ENCODE results near the gene MYRFL. TPM values are rescaled to one million over a fixed set of nuclear protein-coding genes. Genes with fewer than 3 reads are reported as not detected.
"Not testable (repeated sequence)": the region's sequence is repeated elsewhere in the genome, so short reads cannot be mapped to it uniquely, and the experiment has no call there.

Gene MYRFL
- total and polyA plus RNA-seq, 9 donors: 0.24 to 0.38 TPM; not detected in 7

DNA sequence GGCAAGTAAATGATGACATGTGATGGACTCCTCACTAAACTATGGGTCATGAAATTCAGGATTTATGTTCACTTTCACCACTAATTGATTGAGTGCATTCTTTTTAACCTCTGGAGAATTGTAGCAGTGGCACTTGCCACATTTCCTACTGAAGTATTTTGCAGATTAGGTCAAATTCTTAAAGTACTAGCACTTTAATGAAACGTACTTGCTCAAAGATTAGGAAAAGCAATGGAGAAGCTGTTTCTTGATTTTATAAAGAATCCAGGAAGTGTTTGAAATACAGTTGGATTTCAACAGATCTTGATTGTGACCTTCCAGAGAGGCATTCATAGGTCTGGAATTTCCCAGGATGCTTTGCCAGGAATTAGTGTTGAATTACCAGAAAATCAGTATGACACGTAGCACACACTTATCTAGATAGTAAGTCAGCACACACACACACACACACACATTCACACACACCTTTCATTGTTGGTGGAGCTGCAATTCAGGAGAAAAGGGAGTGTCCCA, 162.6 kb downstream of the MYRFL start:
- Histone ChIP-seq H3K4me1 (ENCODE audit: insufficient read depth) (peaks cover 1% of the 10 kb centered on the region), H3K36me3 (no peaks in the 10 kb centered on the region), H3K27me3 (no peaks in the 10 kb centered on the region), H3K4me3 (no peak overlapping the region), H3K27ac (no peak overlapping the region), H3K9me3 (no peaks in the 10 kb centered on the region)
- TF ChIP-seq, protein P1, sequence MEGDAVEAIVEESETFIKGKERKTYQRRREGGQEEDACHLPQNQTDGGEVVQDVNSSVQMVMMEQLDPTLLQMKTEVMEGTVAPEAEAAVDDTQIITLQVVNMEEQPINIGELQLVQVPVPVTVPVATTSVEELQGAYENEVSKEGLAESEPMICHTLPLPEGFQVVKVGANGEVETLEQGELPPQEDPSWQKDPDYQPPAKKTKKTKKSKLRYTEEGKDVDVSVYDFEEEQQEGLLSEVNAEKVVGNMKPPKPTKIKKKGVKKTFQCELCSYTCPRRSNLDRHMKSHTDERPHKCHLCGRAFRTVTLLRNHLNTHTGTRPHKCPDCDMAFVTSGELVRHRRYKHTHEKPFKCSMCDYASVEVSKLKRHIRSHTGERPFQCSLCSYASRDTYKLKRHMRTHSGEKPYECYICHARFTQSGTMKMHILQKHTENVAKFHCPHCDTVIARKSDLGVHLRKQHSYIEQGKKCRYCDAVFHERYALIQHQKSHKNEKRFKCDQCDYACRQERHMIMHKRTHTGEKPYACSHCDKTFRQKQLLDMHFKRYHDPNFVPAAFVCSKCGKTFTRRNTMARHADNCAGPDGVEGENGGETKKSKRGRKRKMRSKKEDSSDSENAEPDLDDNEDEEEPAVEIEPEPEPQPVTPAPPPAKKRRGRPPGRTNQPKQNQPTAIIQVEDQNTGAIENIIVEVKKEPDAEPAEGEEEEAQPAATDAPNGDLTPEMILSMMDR (IDR thresholded peaks at IDR 0.05): no peak
- no peak for TF ChIP-seq POLR2A (IDR thresholded peaks at IDR 0.05)
- TF ChIP-seq EP300 (IDR thresholded peaks at IDR 0.05): no peak
- intact Hi-C loops (cut with DNase I): no loop called here
- no peak for DNase-seq
- 0 to 1% (median 0%) methylated on average over 2 of the region's 2 CpGs for WGBS, 3 donors

DNA sequence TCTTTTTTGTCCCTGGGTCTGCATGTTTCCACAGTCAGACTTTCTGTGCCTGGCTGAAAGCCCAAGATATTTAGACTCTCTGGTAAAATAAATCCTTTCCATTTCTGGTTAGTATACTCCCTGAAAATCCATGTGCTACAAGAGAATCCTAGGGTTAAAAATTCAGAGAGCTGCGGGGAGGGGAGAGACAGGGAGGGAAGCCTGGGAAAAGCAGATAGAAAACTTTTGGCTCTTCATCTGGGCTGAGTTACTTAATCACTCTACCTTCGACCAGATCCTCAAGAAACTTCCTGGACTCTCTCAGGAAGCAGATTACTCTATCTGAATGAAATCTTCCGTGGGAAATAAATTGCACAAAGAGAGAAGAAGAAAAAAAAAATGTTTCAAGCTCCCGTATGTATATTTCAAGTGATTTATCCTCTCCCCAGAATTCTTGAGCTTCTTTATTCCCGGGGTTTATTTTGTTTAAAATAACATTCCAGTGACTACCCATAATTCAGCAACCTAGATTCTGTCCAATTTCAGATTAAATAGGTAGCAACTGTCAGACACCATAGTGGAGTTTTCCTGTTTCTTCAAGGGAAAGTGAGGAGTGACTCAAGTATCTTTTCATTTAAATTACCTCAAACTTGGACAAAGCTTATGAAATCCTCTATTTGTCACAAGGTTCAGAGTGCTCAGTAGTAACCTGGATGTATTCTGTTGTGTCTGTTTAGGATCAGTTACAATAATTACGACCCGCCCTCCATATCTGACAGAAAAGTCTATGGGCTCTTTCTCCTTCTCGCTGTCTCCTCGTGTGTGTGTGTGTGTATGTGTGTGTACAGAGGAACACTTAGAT, 163.7 kb downstream of the MYRFL start:
- intact Hi-C loops (cut with DNase I): no loop called here
- no peak for DNase-seq
- TF ChIP-seq, protein P1 (IDR thresholded peaks at IDR 0.05): no peak
- TF ChIP-seq POLR2A (IDR thresholded peaks at IDR 0.05) (no peak), EP300 (IDR thresholded peaks at IDR 0.05) (no peak)
- no peaks in the 10 kb centered on the region for H3K9me3 ChIP-seq
- H3K4me1 ChIP-seq (ENCODE audit: insufficient read depth): peaks cover 1% of the 10 kb centered on the region
- no peaks in the 10 kb centered on the region for H3K27me3 ChIP-seq
- WGBS, 3 donors: 27 to 30% (median 29%) methylated on average over 9 of the region's 9 CpGs
- no peaks in the 10 kb centered on the region for H3K36me3 ChIP-seq
- H3K27ac ChIP-seq: no peak overlapping the region
- no peak overlapping the region for H3K4me3 ChIP-seq

DNA sequence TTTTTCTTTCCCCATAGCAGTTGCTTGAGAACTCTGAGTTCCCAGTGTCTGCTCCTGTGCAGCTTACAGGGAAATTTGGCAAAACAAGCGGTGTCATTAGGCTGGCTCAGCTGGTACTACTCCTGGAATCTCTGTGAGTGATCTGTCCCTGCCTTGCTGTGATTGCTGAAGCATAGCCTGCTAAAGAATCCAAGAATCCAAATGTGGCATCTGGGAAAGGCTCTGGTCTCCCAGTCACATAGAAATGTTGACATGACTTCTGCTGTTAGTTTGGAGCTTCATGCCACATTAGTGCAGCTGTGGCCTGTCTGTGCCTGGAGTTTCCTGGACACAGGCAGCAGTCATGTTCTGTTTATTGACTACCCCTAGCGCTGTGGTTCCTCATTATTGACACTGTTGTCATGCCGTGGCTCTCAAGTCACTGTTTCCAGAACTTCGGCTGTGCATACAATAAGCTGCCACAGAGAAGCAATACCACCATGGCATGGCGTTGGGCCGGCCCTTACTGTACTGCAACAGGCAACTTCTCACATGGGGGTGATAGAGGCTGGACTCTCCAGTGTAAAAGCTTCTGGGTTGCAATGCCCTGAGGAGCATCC, 166.8 kb downstream of the MYRFL start:
- no peak for DNase-seq
- intact Hi-C loops (cut with DNase I): no loop called here
- TF ChIP-seq EP300 (IDR thresholded peaks at IDR 0.05) (no peak), POLR2A (IDR thresholded peaks at IDR 0.05) (no peak)
- TF ChIP-seq, protein P1 (IDR thresholded peaks at IDR 0.05): no peak
- Histone ChIP-seq H3K4me1 (ENCODE audit: insufficient read depth) (peaks cover 1% of the 10 kb centered on the region), H3K36me3 (no peaks in the 10 kb centered on the region), H3K4me3 (no peak overlapping the region), H3K9me3 (no peaks in the 10 kb centered on the region), H3K27ac (no peak overlapping the region), H3K27me3 (no peaks in the 10 kb centered on the region)
- WGBS, 3 donors: 85 to 93% (median 91%) methylated on average over 6 of the region's 6 CpGs

DNA sequence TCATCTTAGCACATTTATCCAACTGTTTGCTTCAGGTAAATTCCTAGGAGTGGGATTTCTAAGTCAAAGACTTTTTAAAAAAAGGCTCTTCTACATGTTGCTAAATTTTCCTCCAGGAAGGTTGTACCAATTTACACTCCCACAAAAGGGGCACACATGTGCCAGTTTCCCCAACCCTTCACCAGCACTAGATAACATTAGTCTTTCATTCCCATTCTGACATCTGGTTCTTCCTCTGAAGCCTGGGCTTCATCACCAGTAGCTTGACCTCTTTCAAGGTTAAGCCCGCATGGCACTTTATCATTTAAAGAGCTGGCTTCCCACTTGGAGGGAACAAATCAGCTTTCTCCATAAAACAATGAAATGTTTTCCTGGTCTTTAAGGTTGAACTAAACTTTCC, 168.4 kb downstream of the MYRFL start:
- intact Hi-C loops (cut with DNase I): no loop called here
- H3K4me3 ChIP-seq: no peak overlapping the region
- no peaks in the 10 kb centered on the region for H3K36me3 ChIP-seq
- H3K27me3 ChIP-seq: no peaks in the 10 kb centered on the region
- no peaks in the 10 kb centered on the region for H3K4me1 ChIP-seq (ENCODE audit: insufficient read depth)
- no peak overlapping the region for H3K27ac ChIP-seq
- WGBS, 3 donors: 61 to 89% (median 84%) methylated on average over 1 of the region's 1 CpG
- H3K9me3 ChIP-seq: no peaks in the 10 kb centered on the region
- TF ChIP-seq, protein P1 (IDR thresholded peaks at IDR 0.05): no peak
- TF ChIP-seq EP300 (IDR thresholded peaks at IDR 0.05): no peak
- no peak for TF ChIP-seq POLR2A (IDR thresholded peaks at IDR 0.05)
- no peak for DNase-seq

DNA sequence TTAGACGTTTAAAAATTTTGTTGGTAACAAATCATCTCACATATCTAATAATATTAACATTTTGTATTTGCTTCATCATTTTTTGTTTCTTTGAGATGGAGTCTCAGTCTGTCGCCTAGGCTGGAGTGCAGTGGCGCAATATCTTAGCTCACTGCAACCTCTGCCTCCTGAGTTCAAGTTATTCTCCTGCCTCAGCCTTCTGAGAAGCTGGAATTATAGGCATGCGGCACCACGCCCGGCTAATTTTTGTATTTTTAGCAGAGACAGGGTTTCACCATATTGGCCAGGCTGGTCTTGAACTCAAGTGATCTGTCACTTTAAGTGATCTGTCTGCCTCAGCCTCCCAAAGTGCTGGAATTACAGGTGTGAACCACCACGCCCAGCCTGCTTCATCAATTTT, 169.1 kb downstream of the MYRFL start:
- DNase-seq; H3K4me1 ChIP-seq (ENCODE audit: insufficient read depth); H3K4me3 ChIP-seq; H3K36me3 ChIP-seq; H3K27ac ChIP-seq; H3K27me3 ChIP-seq; intact Hi-C loops (cut with DNase I); H3K9me3 ChIP-seq: not testable (repeated sequence)
- WGBS, 3 donors: 70 to 83% (median 77%) methylated on average over 7 of the region's 7 CpGs
